IPS-15b (cell line): ENCODE measurements around the gene NAA16.

ENCODE experiments used
- H3K27me3 ChIP-seq: one replicate; pipeline ENCODE4 v1.6.1; 2013; ENCODE audit warnings: low read length; ENCODE audit not compliant: control insufficient read depth, insufficient read depth
- H3K36me3 ChIP-seq: one replicate; pipeline ENCODE4 v1.6.1; 2013; ENCODE audit warnings: low read length; ENCODE audit not compliant: control insufficient read depth, insufficient read depth
- H3K4me1 ChIP-seq: one replicate; pipeline ENCODE4 v1.6.1; 2013; ENCODE audit warnings: mild to moderate bottlenecking, low read length; ENCODE audit not compliant: control insufficient read depth, insufficient read depth
- H3K4me3 ChIP-seq: one replicate; pipeline ENCODE4 v1.5.1; 2013; ENCODE audit warnings: low read depth, low read length
- H3K9ac ChIP-seq: one replicate; pipeline ENCODE4 v1.6.1; 2013; ENCODE audit warnings: low read depth, mild to moderate bottlenecking, low read length
- H3K9me3 ChIP-seq: one replicate; pipeline ENCODE4 v1.6.1; 2013; ENCODE audit warnings: mild to moderate bottlenecking, low read length; ENCODE audit not compliant: control insufficient read depth, insufficient read depth

NAA16 gene

GRCh38 chr13:41307884-41308640 lies 3.0 kb upstream of the NAA16 start:
- Histone ChIP-seq H3K4me3 (no peak overlapping the region), H3K27me3 (no peaks in the 10 kb centered on the region), H3K9me3 (no peaks in the 10 kb centered on the region), H3K4me1 (no peaks in the 10 kb centered on the region), H3K36me3 (no peaks in the 10 kb centered on the region), H3K9ac (no peak overlapping the region)

GRCh38 chr13:41311406-41312175 lies 524 bp downstream of the NAA16 start:
- Histone ChIP-seq H3K4me3 (peak overlapping the region; percentile 94), H3K27me3 (no peaks in the 10 kb centered on the region), H3K9me3 (no peaks in the 10 kb centered on the region), H3K9ac (peak overlapping the region; percentile 93), H3K4me1 (peaks cover 6% of the 10 kb centered on the region), H3K36me3 (no peaks in the 10 kb centered on the region)

GRCh38 chr13:41312176-41312500 lies 1.1 kb downstream of the NAA16 start:
- H3K4me3 ChIP-seq = peak overlapping the region; percentile 94
- peak overlapping the region; percentile 93 for H3K9ac ChIP-seq
- no peaks in the 10 kb centered on the region for H3K9me3 ChIP-seq
- H3K27me3 ChIP-seq = no peaks in the 10 kb centered on the region
- peaks cover 6% of the 10 kb centered on the region for H3K4me1 ChIP-seq
- no peaks in the 10 kb centered on the region for H3K36me3 ChIP-seq

DNA sequence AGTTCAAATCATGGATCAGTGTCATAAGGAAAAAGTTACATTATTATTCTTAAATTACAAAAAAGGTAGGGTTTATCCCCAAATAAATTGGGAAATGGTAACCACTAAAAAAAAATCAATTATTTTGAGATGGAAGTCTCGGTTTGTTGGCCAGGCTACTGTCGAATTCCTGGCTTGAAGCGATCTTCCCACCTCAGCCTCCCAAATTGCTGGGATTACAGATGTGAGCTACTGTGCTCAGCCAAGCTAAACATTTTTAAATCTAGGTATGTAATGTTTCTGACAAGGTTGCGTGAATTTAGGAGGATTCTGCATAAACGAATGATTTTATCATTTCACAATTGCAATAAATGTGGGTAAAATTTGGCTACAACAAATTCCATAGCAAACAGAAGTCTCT lies 2.0 kb downstream of the NAA16 start:
- Histone ChIP-seq H3K36me3 (no peaks in the 10 kb centered on the region), H3K4me1 (peaks cover 6% of the 10 kb centered on the region), H3K4me3 (peak overlapping the region; percentile 94), H3K9me3 (no peaks in the 10 kb centered on the region), H3K27me3 (no peaks in the 10 kb centered on the region), H3K9ac (no peak overlapping the region)

DNA sequence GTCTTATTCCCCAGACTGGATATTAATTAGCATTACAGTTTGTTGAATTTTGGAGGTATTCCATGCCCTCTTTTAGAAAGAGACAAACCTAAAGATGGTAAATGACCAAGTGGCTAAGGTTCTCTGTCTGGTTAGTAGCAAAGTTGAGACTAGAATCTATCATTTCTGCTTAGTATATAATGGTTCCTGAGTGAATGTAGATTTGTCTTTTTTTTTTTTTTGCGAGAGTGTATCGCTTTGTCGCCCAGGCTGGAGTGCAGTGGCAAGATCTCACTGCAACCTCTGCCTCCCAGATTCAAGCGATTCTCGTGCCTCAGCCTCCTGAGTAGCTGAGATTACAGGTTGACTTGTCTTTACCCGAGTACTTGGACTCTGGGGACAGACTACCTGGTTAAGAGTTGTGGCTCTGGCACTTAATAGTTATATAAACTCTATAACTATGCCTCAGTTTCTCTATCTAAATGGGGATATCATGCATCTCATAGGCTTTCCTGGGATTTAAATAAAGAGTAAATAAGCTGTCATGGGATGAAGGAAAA lies 2.7 kb downstream of the NAA16 start:
- Histone ChIP-seq H3K36me3 (no peaks in the 10 kb centered on the region), H3K9ac (no peak overlapping the region), H3K4me3 (peak overlapping the region; percentile 94), H3K4me1 (peaks cover 6% of the 10 kb centered on the region), H3K27me3 (no peaks in the 10 kb centered on the region), H3K9me3 (no peaks in the 10 kb centered on the region)

DNA sequence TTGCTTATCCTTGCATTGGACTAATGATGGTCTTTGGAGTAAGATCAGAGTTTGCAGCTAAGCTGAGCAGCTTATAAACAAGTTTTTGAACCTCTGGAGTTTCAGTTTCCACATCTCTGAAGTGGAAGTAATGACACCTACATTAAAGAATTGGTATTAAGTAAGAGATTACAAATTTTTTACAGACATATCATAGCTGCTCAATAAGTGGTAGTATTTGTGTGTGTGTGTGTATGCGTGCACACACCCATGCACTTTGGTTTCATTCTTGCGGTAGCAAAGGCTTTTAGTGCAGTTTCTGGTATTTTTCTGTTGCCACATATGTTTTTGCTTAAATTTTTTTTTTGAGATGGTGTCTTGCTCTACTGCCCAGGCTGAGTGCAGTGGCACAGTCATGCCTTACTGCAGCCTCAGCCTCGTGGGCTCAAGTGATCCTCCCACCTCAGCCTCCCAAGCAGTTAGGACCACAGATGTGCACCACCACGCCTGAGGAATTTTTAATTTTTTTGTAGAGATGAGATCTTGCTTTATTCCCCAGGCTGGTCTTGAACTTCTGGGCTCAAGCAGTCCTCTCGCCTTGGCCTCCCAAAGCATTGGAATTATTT lies 4.5 kb downstream of the NAA16 start:
- H3K4me1 ChIP-seq = peaks cover 6% of the 10 kb centered on the region

GRCh38 chr13:41317243-41317642 lies 6.2 kb downstream of the NAA16 start:
- H3K4me1 ChIP-seq = peaks cover 6% of the 10 kb centered on the region
- no peak overlapping the region for H3K4me3 ChIP-seq
- no peak overlapping the region for H3K9ac ChIP-seq
- no peaks in the 10 kb centered on the region for H3K27me3 ChIP-seq
- no peaks in the 10 kb centered on the region for H3K9me3 ChIP-seq
- no peaks in the 10 kb centered on the region for H3K36me3 ChIP-seq

More for the DNA sequence above, 4.5 kb downstream of the NAA16 start:
- H3K27me3 ChIP-seq = no peaks in the 10 kb centered on the region
- H3K9ac ChIP-seq = no peak overlapping the region
- H3K36me3 ChIP-seq = no peaks in the 10 kb centered on the region
- H3K4me3 ChIP-seq = no peak overlapping the region
- H3K9me3 ChIP-seq = no peaks in the 10 kb centered on the region

DNA sequence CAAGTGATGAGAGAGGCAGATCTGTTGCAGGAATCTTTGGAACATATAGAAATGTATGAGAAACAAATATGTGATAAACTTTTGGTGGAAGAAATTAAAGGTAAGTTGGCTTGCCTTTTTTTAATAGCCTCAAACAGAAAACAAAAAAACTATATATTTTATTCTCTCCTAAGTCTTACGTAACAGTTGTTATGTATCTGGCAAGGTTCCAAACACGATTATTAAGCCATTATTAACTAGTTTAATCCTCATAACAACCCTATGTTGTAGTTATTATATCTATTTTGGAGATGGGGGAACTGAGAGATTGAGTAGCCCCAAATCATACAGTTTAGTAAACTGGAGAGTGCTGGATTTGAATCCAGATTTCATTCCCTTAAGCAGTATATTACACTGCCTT lies 14.7 kb downstream of the NAA16 start:
- H3K9me3 ChIP-seq = no peaks in the 10 kb centered on the region
- no peak overlapping the region for H3K9ac ChIP-seq
- H3K4me3 ChIP-seq = no peak overlapping the region
- H3K4me1 ChIP-seq = no peaks in the 10 kb centered on the region
- H3K36me3 ChIP-seq = no peaks in the 10 kb centered on the region
- H3K27me3 ChIP-seq = no peaks in the 10 kb centered on the region

DNA sequence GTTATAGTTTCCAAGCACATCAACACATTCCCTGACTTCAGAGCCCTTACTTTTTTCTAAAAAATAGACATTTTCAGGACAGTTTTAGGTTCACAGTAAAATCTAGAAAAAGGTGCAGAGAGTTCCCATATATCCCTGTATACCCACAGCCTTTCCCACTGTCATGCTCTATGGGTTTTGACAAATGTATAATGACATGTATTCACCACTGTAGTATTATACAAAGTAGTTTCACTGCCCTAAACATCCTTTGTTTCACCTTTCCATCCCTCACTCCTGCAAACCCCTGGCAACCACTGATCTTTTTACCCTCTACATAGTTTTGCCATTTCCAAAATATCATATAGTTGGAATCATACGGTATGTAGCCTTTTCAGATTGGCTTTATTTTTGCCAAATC lies 15.6 kb downstream of the NAA16 start:
- H3K4me3 ChIP-seq = no peak overlapping the region
- H3K4me1 ChIP-seq = no peaks in the 10 kb centered on the region
- H3K36me3 ChIP-seq = no peaks in the 10 kb centered on the region
- H3K9ac ChIP-seq = no peak overlapping the region
- no peaks in the 10 kb centered on the region for H3K9me3 ChIP-seq
- no peaks in the 10 kb centered on the region for H3K27me3 ChIP-seq

DNA sequence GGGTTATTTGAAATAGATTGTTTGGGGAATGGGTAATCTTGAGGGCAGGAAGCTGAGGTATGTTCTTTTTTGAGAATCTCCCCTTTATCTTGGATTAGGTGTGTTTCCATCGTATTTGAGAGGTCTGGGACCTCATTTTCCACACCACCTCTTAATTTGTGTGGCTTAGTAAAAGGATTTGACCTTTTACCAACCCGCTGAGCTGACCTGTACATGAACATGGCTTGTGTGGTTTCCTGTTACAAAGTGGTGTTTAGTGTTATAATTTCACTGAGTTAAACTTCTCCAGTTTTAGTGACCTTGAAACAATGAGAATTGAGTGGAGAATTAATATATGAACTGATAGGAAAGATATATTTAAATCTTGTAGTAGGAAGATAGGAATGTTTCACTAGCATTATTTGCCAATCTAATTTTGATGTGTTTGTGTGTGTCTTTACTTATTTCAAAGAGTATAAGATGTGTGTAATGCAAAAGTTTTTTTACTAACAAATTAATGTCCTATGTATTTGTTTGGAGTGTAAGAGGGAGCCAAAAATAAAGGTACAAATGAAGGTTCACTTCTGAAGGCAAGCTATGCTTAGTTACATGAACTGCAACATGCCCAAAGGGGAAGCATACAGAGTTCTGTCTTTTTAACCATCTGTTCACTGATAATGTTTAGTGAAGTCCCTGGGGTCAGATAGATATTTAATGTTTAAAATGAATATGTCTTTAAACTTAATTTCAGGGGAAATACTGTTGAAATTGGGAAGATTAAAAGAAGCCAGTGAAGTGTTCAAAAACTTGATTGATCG lies 17.1 kb downstream of the NAA16 start:
- no peaks in the 10 kb centered on the region for H3K27me3 ChIP-seq
- no peaks in the 10 kb centered on the region for H3K9me3 ChIP-seq
- H3K4me3 ChIP-seq = no peak overlapping the region
- H3K4me1 ChIP-seq = no peaks in the 10 kb centered on the region
- H3K36me3 ChIP-seq = no peaks in the 10 kb centered on the region
- H3K9ac ChIP-seq = no peak overlapping the region

DNA sequence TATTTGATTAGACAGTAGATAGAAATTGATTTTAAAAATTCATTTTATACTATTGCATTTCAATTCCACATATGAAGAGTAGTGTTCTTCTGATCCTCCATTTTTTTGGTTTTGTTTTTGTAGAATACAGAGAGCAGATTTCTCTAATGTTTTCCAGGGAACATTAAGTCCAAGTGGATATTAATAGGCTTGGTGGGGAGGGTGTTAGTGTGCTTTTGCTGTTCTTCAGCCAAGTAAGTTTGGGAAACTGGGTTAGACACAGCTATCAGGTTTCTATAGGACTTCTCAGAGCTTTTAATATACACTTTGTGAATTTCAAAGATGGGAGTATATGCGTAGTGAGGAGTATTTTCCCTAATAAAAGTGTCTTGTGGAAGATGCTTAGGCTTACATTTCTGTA lies 21.8 kb downstream of the NAA16 start:
- no peak overlapping the region for H3K4me3 ChIP-seq
- H3K36me3 ChIP-seq = no peaks in the 10 kb centered on the region
- H3K4me1 ChIP-seq = no peaks in the 10 kb centered on the region
- H3K9ac ChIP-seq = no peak overlapping the region
- no peaks in the 10 kb centered on the region for H3K27me3 ChIP-seq
- H3K9me3 ChIP-seq = no peaks in the 10 kb centered on the region
